GM12892 (cell line): Measurements from ENCODE around the gene PRRG3.

Source experiments
- POLR2A ChIP-seq: IDR thresholded peaks from 2 replicates; pipeline ENCODE4 v1.6.1; 2011; ENCODE audit warnings: low read depth, low read length, control low read depth
- POLR2AphosphoS5 ChIP-seq: IDR thresholded peaks from 2 replicates; pipeline ENCODE4 v1.6.1; 2011; ENCODE audit warnings: low read depth, low read length, control low read depth
- TAF1 ChIP-seq: IDR thresholded peaks from 2 replicates; pipeline ENCODE4 v1.6.1; 2011; ENCODE audit warnings: low read depth, mild to moderate bottlenecking, control low read depth, low read length, borderline replicate concordance

GRCh38 chrX:151723156-151723760 lies 28.0 kb downstream of the PRRG3 start:
- no peak for TF ChIP-seq POLR2AphosphoS5
- TF ChIP-seq TAF1, result no peak
- no peak for TF ChIP-seq POLR2A
